NCI-H82 treated with DMSO at 0.1 percent for 48 hours (cell line): ENCODE measurements around the gene GALNT18.

Experiments
- DNase-seq: peaks from one replicate; lab custom pipeline; 2025; ENCODE audit not compliant: unreplicated experiment; lab: John Stamatoyannopoulos, UW

GALNT18 gene

DNA sequence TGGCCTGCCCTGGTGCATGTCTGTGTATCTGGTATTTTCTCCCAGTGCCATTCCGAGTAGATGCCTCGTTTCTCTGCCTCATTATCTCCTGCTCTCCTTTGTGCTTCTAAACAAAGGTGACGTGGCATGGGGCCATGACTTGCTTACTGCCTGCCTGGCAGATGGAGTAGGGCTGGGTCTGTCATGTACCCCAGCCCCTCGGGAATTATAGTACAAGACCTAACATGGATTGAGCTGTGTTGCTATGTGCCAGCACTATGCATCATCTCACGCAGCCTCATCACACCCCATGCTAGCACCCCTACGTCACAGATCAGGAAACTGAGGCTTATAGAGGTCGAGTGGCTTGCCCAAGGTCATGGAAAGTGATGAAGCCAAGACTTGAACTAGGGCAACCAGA is 88.1 kb downstream of the GALNT18 start:
- no peak for DNase-seq

- DNase-seq, result no peak
Measured at GRCh38 chr11:11533057-11533456, 88.7 kb downstream of the GALNT18 start.

GRCh38 chr11:11532574-11532973 is 89.2 kb downstream of the GALNT18 start:
- no peak for DNase-seq

- no peak for DNase-seq
Measured at GRCh38 chr11:11531131-11531908, 90.5 kb downstream of the GALNT18 start.

GRCh38 chr11:11528986-11529385 is 92.8 kb downstream of the GALNT18 start:
- no peak for DNase-seq

GRCh38 chr11:11525283-11525682 is 96.5 kb downstream of the GALNT18 start:
- DNase-seq, result no peak

GRCh38 chr11:11524436-11525061 is 97.3 kb downstream of the GALNT18 start:
- no peak for DNase-seq

- DNase-seq, result no peak
Measured at GRCh38 chr11:11522591-11522990, 99.2 kb downstream of the GALNT18 start.

DNA sequence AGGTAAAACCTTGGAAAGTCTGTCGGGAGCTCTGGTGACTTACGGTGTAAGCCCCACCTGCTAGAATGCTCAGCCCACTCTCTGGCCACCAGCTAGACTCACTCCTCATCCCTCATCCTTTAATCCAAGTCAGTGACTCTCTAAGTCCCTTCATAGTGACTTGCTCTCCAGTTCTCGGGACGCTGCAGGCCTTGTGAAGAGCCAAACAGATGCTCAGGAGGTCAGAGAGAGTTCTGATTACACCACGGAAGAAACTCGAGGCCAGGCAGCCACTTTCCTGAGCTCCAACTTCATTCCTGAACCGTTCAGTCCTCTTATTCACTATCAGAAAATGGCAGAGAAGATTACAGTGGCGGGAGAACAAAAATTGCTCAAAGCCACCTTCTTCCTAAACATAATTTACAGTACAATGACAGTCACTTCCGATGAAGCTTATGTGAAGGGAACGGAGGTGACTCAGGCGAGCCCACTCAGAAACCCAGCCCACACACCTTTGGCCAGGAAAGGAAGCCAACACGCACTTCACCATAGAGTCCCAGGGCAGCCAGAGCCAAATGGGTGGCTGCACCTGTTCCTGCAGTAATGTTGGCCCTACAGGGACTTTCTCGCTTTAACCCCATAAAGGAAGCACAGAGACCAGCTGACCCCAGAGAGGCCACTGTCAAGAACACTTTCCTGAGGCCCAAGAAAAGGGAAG is 100.4 kb downstream of the GALNT18 start:
- no peak for DNase-seq

DNA sequence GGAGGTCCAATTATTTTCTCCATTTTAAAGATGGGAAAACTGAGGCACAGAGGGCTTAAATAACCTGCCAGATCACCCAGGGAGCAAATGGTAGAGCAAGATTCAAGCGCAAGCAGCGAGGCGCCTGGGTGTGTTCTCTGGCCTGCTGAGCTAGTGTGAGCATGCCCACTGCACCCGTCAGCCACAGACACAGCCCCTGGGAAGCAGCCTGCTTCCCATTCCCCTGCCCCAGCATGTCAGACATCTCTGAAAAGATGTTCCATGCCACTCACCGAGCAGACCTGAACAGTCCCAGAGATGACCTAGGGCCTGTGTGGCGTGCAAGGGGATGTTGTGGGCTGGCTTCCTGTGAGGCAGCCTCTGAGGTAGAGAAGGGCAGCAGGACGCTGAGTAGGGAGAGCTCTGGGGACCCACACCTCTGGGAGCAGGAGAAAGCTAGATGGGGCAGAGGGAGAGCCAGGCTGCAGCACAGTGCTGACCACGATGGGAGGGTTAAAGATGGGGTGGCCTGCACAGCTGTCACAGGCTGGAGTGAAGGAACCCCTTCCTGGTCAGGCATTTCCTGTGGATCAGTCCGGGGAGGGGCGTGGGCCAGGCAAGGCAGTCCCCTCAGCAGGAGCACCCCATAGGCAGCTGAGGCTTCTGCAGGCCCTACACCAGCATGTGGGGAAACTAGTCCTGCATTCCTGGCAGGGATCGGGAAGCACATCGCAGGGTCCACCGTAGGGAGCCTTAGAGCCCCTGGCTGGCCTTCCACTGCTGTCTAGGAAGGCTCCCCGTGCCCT is 101.4 kb downstream of the GALNT18 start:
- no peak for DNase-seq

- DNase-seq, result no peak
Measured at GRCh38 chr11:11519184-11519583, 102.6 kb downstream of the GALNT18 start.

DNA sequence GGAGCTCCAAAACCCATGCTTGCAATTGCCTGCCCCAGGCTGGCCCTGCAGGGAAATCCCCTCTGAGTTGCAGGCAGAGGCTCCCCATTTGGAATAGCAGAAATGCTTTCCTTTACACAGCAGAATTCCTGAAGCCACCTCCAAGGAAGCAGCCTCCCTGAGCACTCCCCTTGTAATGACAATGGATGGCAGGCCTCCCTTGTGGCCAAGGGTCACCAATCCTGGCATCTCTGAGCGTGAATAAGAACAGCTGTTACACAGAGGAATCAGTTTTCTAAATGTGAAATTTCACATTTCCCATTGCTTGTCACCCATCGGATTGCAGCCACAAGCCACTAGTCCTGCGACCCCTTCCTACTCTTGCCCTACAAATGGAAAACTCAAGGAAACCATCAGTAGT is 107.6 kb downstream of the GALNT18 start:
- DNase-seq, result no peak

- no peak for DNase-seq
Measured at GRCh38 chr11:11513422-11513821, 108.4 kb downstream of the GALNT18 start.

DNA sequence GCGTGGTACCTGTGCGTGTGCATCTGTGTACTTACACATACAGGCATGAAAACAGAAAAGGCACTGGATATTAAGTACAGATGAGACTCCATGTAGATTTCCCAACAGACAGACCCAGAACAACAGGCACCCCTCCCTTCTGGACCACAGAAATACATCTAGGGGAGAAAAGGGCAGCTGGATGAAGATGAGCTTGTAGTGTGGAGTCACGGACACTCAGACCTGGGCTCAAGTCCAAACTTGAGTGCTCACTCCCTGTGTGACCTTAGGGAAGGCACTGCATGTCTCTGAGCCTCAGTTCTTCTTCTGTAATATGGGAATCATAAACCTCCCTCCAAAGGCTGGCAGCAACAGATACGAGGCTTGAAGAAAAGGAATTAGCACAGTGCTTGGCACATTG is 108.9 kb downstream of the GALNT18 start:
- no peak for DNase-seq

DNA sequence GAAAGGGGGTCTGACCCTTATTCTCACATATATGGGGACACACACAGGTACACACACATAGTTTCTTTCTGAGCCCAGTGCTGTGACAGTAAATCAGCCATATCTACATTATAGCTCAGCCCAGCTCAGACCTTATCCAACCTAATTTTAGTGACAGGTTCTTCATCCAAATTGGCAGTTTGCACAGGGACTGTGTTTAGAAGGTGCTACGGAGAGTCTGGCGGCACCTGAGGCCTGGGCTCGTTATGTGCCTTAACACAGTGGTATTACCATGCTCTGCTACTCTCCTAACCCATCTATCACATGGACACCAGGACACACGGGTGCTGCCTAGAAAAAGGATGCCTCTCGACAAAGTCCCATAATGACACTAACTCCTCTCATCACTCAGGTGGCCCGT is 109.3 kb downstream of the GALNT18 start:
- DNase-seq, result no peak

DNA sequence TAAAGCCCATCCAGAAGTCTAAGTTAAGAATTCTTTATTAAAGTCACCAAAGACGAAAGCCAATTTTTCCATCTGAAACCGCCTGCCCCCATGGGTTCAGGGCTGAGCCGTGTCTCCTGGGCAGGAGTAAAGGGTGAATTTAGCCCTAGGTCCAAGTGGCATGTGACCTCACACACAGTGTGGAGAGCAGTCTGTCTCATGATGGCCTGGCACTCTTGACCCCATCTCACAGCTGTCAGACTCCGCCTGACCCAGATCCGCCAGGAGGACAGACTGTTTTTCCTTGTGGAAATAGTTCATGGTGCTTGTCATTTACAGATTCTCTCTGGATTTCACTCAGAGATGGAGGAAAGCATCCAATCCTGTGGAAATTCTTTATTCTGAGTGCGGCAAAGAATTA is 109.7 kb downstream of the GALNT18 start:
- no peak for DNase-seq

- DNase-seq, result no peak
Measured at GRCh38 chr11:11510939-11511338, 110.9 kb downstream of the GALNT18 start.

DNA sequence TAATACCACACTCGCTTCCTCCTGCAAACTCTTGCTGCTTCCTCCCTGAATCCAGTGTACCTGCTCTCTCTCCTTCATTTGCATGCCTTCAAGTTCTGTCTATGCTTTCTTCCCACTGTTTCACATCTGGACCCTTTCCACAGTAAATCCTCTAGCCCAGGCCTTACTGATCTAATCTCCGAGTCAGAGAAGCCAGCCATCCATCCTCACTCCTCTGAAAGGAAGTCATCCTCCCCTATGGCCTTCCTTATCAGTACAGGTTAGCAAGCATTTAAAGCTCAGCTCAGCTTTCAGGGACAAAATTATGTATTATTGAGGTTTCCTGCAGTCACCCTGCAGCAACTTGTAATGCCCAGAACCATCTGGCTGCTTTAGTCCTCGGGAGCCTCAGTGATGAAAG is 116.1 kb downstream of the GALNT18 start:
- DNase-seq, result no peak

DNA sequence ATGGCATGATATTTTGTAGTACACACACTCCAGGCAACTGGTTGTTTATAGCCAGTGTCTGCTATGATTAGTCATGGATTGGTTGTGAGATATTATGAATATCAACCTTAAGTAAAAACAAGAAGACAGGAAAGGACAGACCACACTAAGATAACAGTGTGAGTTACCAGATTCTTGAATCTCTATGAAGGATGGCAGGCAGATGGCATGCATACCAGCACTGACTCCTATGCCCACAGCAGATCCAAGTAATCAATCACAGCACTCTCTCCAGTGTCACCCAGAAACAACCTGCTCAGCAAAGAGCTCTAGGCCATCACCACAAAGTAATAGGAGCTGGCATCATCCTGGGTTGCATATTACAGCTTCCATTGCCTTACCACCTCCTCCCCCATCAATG is 116.6 kb downstream of the GALNT18 start:
- DNase-seq, result no peak

DNA sequence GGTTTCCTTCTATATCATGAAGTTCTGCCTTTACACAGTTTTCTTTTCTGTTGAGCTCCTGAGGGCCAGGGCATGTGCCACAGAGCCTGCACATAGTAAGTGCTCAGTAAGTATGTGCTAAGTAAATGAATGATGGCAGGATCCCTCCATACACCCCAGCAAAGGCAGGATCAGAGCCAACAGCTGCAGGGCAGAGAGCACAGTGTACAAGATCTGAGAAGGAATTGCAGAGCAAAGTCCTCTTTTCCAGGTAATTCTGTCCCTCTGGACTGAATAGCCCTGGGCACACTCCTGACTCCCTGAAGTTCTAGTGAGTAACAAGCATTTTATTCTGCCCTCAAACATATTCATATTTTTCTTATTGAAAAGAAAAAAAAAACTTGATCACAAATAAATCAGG is 117.7 kb downstream of the GALNT18 start:
- DNase-seq, result no peak

DNA sequence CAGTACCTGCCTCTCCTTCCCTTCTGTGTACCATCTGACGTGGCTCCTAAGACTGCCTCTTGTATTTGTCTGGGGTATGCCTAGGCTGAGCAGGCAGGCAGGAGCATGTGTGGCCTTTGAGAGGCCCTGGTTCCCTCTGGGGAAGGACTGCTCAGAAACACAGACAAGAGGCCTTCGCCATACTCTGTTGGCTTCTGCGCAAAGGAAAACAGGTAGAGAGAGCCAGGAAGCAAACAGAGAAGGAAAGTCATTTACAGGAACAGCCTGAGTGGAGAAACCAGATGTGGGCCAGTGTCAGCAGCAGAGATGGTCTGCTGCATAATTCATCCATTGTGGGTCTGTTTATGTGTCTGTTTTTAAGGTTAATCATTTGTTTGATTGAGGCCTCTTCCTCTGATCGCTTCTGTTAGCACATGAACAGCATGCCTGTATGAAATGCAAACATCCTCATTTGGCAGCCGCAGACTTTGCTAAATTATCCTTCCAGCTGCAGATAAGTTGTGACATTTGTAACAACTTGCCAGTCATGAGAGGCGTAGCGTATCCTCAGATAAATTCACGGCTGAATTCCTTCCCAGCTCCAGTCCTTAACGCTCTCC is 119.4 kb downstream of the GALNT18 start:
- DNase-seq, result no peak
